H1 (cell line): ENCODE data around the gene MAGEA9B. TPM values are rescaled to one million over a fixed set of nuclear protein-coding genes. Genes with fewer than 3 reads are reported as not detected.

Source experiments
- CTCF ChIA-PET: fragments of 300-600 bp; sonication (Branson Sonifier 250); formaldehyde crosslinking; loops from one replicate; lab custom pipeline; 2021; ENCODE audit not compliant: partially characterized antibody; lab: Charles Lee
- POLR2A ChIA-PET: fragments of 300-600 bp; sonication (Branson Sonifier 250); formaldehyde crosslinking; loops from one replicate; lab custom pipeline; 2021; ENCODE audit warnings: inconsistent platforms; ENCODE audit not compliant: partially characterized antibody; lab: Charles Lee
- DNase-seq, 2 experiments: peaks; one replicate each; pipeline versions ENCODE4 v3.0.0 to v3.0.0-alpha.2; 2010 to 2022; ENCODE audit warnings: low spot score in 2 of 2, low read depth in 1 of 2, mixed read lengths in 1 of 2
- FAIRE-seq: peaks from 2 replicates; lab custom pipeline; 2011; peaks lifted over from hg19 to GRCh38; lab: Jason Lieb, UNC
- H2AFZ ChIP-seq: 2 replicates; pipeline ENCODE4 v1.8.1; 2012; ENCODE audit warnings: low read length, inconsistent platforms
- H2AK5ac ChIP-seq: 2 replicates; pipeline ENCODE4 v1.6.1; 2013; ENCODE audit warnings: low read depth, low read length
- H2BK120ac ChIP-seq: replicated peaks from 2 replicates; pipeline ENCODE3; 2013; ENCODE audit warnings: low read depth, low read length, inconsistent platforms
- H2BK12ac ChIP-seq: 2 replicates; pipeline ENCODE4 v1.6.1; 2013; ENCODE audit warnings: low read depth, low read length
- H2BK15ac ChIP-seq: 2 replicates; pipeline ENCODE4 v1.6.1; 2013; ENCODE audit warnings: low read length
- H2BK20ac ChIP-seq: 2 replicates; pipeline ENCODE4 v1.6.1; 2013; ENCODE audit warnings: low read length
- H2BK5ac ChIP-seq: 2 replicates; pipeline ENCODE4 v1.6.1; 2013; ENCODE audit warnings: low read depth, low read length
- H3K14ac ChIP-seq: 2 replicates; pipeline ENCODE4 v1.6.1; 2013; ENCODE audit warnings: inconsistent platforms; ENCODE audit not compliant: insufficient read length
- H3K18ac ChIP-seq: 2 replicates; pipeline ENCODE4 v1.6.1; 2013; ENCODE audit warnings: low read length; ENCODE audit errors: extremely low read depth
- H3K23ac ChIP-seq: 2 replicates; pipeline ENCODE4 v1.6.1; 2013; ENCODE audit warnings: inconsistent platforms; ENCODE audit not compliant: insufficient read length
- H3K23me2 ChIP-seq: 2 replicates; pipeline ENCODE4 v1.6.1; 2013; ENCODE audit warnings: low read depth, low read length
- H3K27ac ChIP-seq: 2 replicates; pipeline ENCODE4 v1.6.1; 2011; ENCODE audit warnings: low read depth, low read length, inconsistent platforms
- H3K27me3 ChIP-seq, 4 experiments: replicated peaks in 1 of 4; 1 replicate in 1 of 4; 2 replicates in 3 of 4; pipeline versions ENCODE4 v1.6.1 to v1.8.1; 2011 to 2013; ENCODE audit warnings: low read length in 3 of 4, mild to moderate bottlenecking in 3 of 4, inconsistent platforms in 2 of 4, mixed read lengths in 2 of 4, moderate library complexity in 1 of 4; ENCODE audit not compliant: control insufficient read depth in 3 of 4, insufficient read depth in 3 of 4; ENCODE audit errors: extremely low read depth in 1 of 4
- H3K36me3 ChIP-seq, 4 experiments: 2 replicates each; pipeline versions ENCODE4 v1.6.1 to v1.8.1; 2011 to 2013; ENCODE audit warnings: mild to moderate bottlenecking in 4 of 4, low read length in 3 of 4, moderate library complexity in 2 of 4, control low read depth in 1 of 4, inconsistent platforms in 1 of 4; ENCODE audit not compliant: insufficient read depth in 4 of 4, control insufficient read depth in 2 of 4
- H3K4ac ChIP-seq: replicated peaks from 2 replicates; pipeline ENCODE3; 2013; ENCODE audit warnings: low read length, low read depth, mixed read lengths, inconsistent platforms; ENCODE audit not compliant: insufficient read length
- H3K4me1 ChIP-seq, 4 experiments: replicated peaks in 1 of 4; 1 replicate in 1 of 4; 2 replicates in 3 of 4; pipeline versions ENCODE4 v1.6.1 to v1.8.1; 2011 to 2013; ENCODE audit warnings: low read length in 3 of 4, inconsistent platforms in 2 of 4, mixed read lengths in 1 of 4; ENCODE audit not compliant: insufficient read depth in 4 of 4, control insufficient read depth in 3 of 4
- H3K4me2 ChIP-seq, 2 experiments: 2 replicates each; pipeline versions ENCODE4 v1.6.1 to v1.8.1; 2011 to 2013; ENCODE audit warnings: low read depth in 2 of 2, low read length in 2 of 2, control low read depth in 1 of 2, inconsistent platforms in 1 of 2, mild to moderate bottlenecking in 1 of 2; ENCODE audit not compliant: insufficient read depth in 1 of 2
- H3K4me3 ChIP-seq, 4 experiments: fragments of 200-600, 300-600 bp in 1 of 4; sonication (generic), shearing (Covaris generic), sonication (Bioruptor Twin) in 1 of 4; 2 replicates each; pipeline versions ENCODE4 v1.5.1 to v1.8.1; 2011 to 2016; ENCODE audit warnings: low read length in 4 of 4, low read depth in 3 of 4, control low read depth in 2 of 4, inconsistent platforms in 2 of 4, mild to moderate bottlenecking in 2 of 4, mixed read lengths in 1 of 4, moderate library complexity in 1 of 4; ENCODE audit not compliant: insufficient read depth in 2 of 4; ENCODE audit errors: extremely low read depth in 1 of 4
- H3K56ac ChIP-seq: replicated peaks from 2 replicates; pipeline ENCODE3; 2013; ENCODE audit warnings: low read depth, mild to moderate bottlenecking, mixed read lengths, low read length, inconsistent platforms; ENCODE audit not compliant: insufficient read length
- H3K79me1 ChIP-seq: 2 replicates; pipeline ENCODE4 v1.6.1; 2013; ENCODE audit warnings: low read depth, low read length, control low read depth
- H3K79me2 ChIP-seq, 2 experiments: 2 replicates each; pipeline versions ENCODE4 v1.6.1 to v1.8.1; 2012 to 2013; ENCODE audit warnings: low read length in 2 of 2, mild to moderate bottlenecking in 2 of 2, inconsistent platforms in 1 of 2; ENCODE audit not compliant: insufficient read depth in 2 of 2, control insufficient read depth in 1 of 2
- H3K9ac ChIP-seq, 4 experiments: replicated peaks in 1 of 4; 1 replicate in 1 of 4; 2 replicates in 3 of 4; pipeline versions ENCODE4 v1.6.1 to v1.8.1; 2011 to 2013; ENCODE audit warnings: low read depth in 3 of 4, low read length in 3 of 4, control low read depth in 2 of 4, mild to moderate bottlenecking in 2 of 4, moderate library complexity in 2 of 4, inconsistent platforms in 1 of 4; ENCODE audit errors: extremely low read depth in 1 of 4
- H3K9me3 ChIP-seq, 2 experiments: 2 replicates each; pipeline versions ENCODE4 v1.6.1 to v1.8.1; 2012 to 2013; ENCODE audit warnings: mild to moderate bottlenecking in 2 of 2, moderate library complexity in 2 of 2, control low read depth in 1 of 2, inconsistent platforms in 1 of 2, low read depth in 1 of 2, low read length in 1 of 2, mixed read lengths in 1 of 2; ENCODE audit not compliant: insufficient read depth in 2 of 2
- H4K20me1 ChIP-seq, 2 experiments: replicated peaks in 1 of 2; 2 replicates each; pipeline versions ENCODE3 to v1.8.1; 2011 to 2013; ENCODE audit warnings: inconsistent platforms in 2 of 2, low read length in 2 of 2, mild to moderate bottlenecking in 1 of 2; ENCODE audit not compliant: insufficient read depth in 2 of 2, control insufficient read depth in 1 of 2
- H4K5ac ChIP-seq: 2 replicates; pipeline ENCODE4 v1.6.1; 2013; ENCODE audit warnings: low read length, low read depth, mixed read lengths, inconsistent platforms; ENCODE audit not compliant: insufficient read length
- H4K8ac ChIP-seq: 2 replicates; pipeline ENCODE4 v1.8.0; 2013; ENCODE audit warnings: mild to moderate bottlenecking, moderate library complexity, low read length, inconsistent platforms; ENCODE audit not compliant: insufficient read depth; ENCODE audit errors: extremely low read depth
- H4K91ac ChIP-seq: replicated peaks from 2 replicates; pipeline ENCODE3; 2013; ENCODE audit warnings: low read length, mixed read lengths, inconsistent platforms; ENCODE audit not compliant: insufficient read length
- ASH2L ChIP-seq: fragments of 200-600, 300-600 bp; sonication (generic); IDR thresholded peaks from one replicate; pipeline ENCODE4 v1.7.1; 2017; ENCODE audit warnings: low read length
- CREB1 ChIP-seq: IDR thresholded peaks from 2 replicates; pipeline ENCODE4 v1.6.1; 2012; ENCODE audit warnings: inconsistent platforms
- GTF2F1 ChIP-seq: IDR thresholded peaks from 2 replicates; pipeline ENCODE4 v1.6.1; 2012; ENCODE audit warnings: low read depth, low read length, improper control_type of control experiment, borderline replicate concordance
- KDM4A ChIP-seq: IDR thresholded peaks from one replicate; pipeline ENCODE4 v1.7.1; 2012; ENCODE audit warnings: low read depth, mild to moderate bottlenecking, moderate library complexity, low read length, inconsistent platforms; ENCODE audit not compliant: severe bottlenecking
- PHF8 ChIP-seq: fragments of 200-600 bp; sonication (generic); conservative IDR thresholded peaks from 2 replicates; pipeline ENCODE4 v1.7.1; 2012; ENCODE audit warnings: low read depth, mild to moderate bottlenecking, inconsistent platforms, low read length, moderate library complexity
- RAD21 ChIP-seq, 2 experiments: IDR thresholded peaks in 1 of 2; conservative IDR thresholded peaks in 1 of 2; 2 replicates each; pipeline ENCODE4 v1.6.1; 2011; ENCODE audit warnings: low read depth in 2 of 2, low read length in 2 of 2, improper control_type of control experiment in 1 of 2, inconsistent platforms in 1 of 2, mild to moderate bottlenecking in 1 of 2, moderate library complexity in 1 of 2
- RXRA ChIP-seq: IDR thresholded peaks from 2 replicates; pipeline ENCODE4 v1.6.1; 2011; ENCODE audit warnings: low read depth, mild to moderate bottlenecking, low read length, moderate library complexity; ENCODE audit not compliant: insufficient read depth
- SAP30 ChIP-seq: fragments of 300-600 bp; sonication (generic); IDR thresholded peaks from 2 replicates; pipeline ENCODE4 v1.7.1; 2012; ENCODE audit warnings: low read length, moderate library complexity, mild to moderate bottlenecking, inconsistent platforms; ENCODE audit not compliant: insufficient read depth, insufficient replicate concordance
- SIN3A ChIP-seq, 2 experiments: IDR thresholded peaks in 1 of 2; conservative IDR thresholded peaks in 1 of 2; 2 replicates each; pipeline ENCODE4 v1.6.1; 2011 to 2012; ENCODE audit warnings: low read length in 2 of 2, improper control_type of control experiment in 1 of 2, low read depth in 1 of 2, mild to moderate bottlenecking in 1 of 2
- TCF12 ChIP-seq: IDR thresholded peaks from 2 replicates; pipeline ENCODE4 v1.6.1; 2011; ENCODE audit warnings: low read depth, mild to moderate bottlenecking, low read length
- WGBS, 2 experiments: shearing (Covaris generic) in 1 of 2; methylation state at CpG; one replicate each; pipeline versions ENCODE4 v1.1.6 to v1.1.7; 2013 to 2015; ENCODE audit warnings: low lambda C conversion rate in 2 of 2, mixed read lengths in 2 of 2, inconsistent platforms in 1 of 2, low coverage in 1 of 2, missing lambda C conversion rate in 1 of 2; ENCODE audit not compliant: insufficient replicate concordance in 2 of 2, insufficient coverage in 1 of 2, insufficient read length in 1 of 2; ENCODE audit errors: extremely low coverage in 1 of 2, missing lambda C conversion rate in 1 of 2; 5-methylcytosine and 5-hydroxymethylcytosine counted together
- polyA plus RNA-seq, 7 experiments: library from polyadenylated mRNA; depleted of rRNA in 3 of 7; stranded (reverse) in 5 of 7; unstranded in 2 of 7; fragments of >200 nt in 5 of 7; fragments of 200-250 nt in 2 of 7; gene quantifications; 1 replicate in 5 of 7; 2 replicates in 1 of 7; 4 replicates in 1 of 7; pipeline versions ENCODE4 v1.2.1 to v1.2.3, GENCODE V29; 2011 to 2013; ENCODE audit warnings: missing spikeins in 2 of 7, mixed read lengths in 2 of 7
- total RNA-seq: library from RNA; stranded (reverse); fragmentation: NEBNext Ultra II Directional; extraction: Animal tissue kit (Norgen Biotek cat#: 25700); gene quantifications from 2 replicates; pipeline ENCODE4 v1.2.1, GENCODE V29; 2021

MAGEA9B gene
- total and polyA plus RNA-seq, 2 of the 8 experiments (the other 6 are each of a cell fraction or from before 2014, with no cell fraction given): 0.06 TPM; not detected in 1

- Histone ChIP-seq H3K4me2 (peak within 1 kb of the TSS; percentile 89 to 94), H3K4ac (no peak within 1 kb of the TSS), H2BK5ac (no peak within 1 kb of the TSS), H3K23me2 (peaks cover 9% of the 10 kb centered on the region; the same call in 1 of the 2 replicates), H3K27me3 (no peaks in the 10 kb centered on the region; a peak in 1 of 7 replicates), H3K4me3 (peak within 1 kb of the TSS; percentile 56 to 71 (median 60)), H3K23ac (no peak within 1 kb of the TSS), H2BK120ac (no peak within 1 kb of the TSS), H3K79me1 (no peaks in the 10 kb centered on the region), H2BK15ac (0 out of 2 replicates have a peak within 1 kb of the TSS, but pooled peaks have one; percentile 10), H3K18ac (no peak within 1 kb of the TSS; the same call in 1 of the 2 replicates), H4K20me1 (no peaks in the 10 kb centered on the region), H3K79me2 (no peaks in the 10 kb centered on the region), H3K27ac (no peak within 1 kb of the TSS; the same call in 1 of the 2 replicates), H2BK20ac (no peak within 1 kb of the TSS), H4K5ac (peak within 1 kb of the TSS; percentile 7), H3K36me3 (no peaks in the 10 kb centered on the region), H4K8ac (peak within 1 kb of the TSS; percentile 68), H2AK5ac (no peak within 1 kb of the TSS), H3K56ac (no peak within 1 kb of the TSS), H2BK12ac (no peak within 1 kb of the TSS), H3K14ac (no peak within 1 kb of the TSS), H2AFZ (peak within 1 kb of the TSS; percentile 81), H3K9me3 (no peaks in the 10 kb centered on the region), H3K9ac (peak within 1 kb of the TSS in 2 of 4 experiments; percentile 13 to 37; a peak in 2 of 7 replicates), H3K4me1 (peaks cover 0 to 7% (median 4%) of the 10 kb centered on the region in 4 experiments; a peak in 3 of 7 replicates), H4K91ac (peak within 1 kb of the TSS; percentile 74)
- peak; percentile 87 for FAIRE-seq
- CTCF ChIA-PET: interaction anchor here (1.1 to 1.9 kb wide), 3 partner anchors 12 to 28 kb away, joined by 3 to 11 read pairs (median 5); no protein-coding TSS in a partner anchor
- DNase-seq: peak in 1 of 2 experiments; percentile 46
- POLR2A ChIA-PET: no interaction called here
- 2% methylated on average over 35 of the region's 71 CpGs; no CpG with 5 or more reads in 1 of the 2 experiments for WGBS, 2 experiments
- TF ChIP-seq PHF8 (peak; percentile 28; the same call in 1 of the 2 replicates), RXRA (no peak), CREB1 (peak; percentile 75), KDM4A (peak; percentile 48), TCF12 (no peak), ASH2L (peak; percentile 42), SIN3A (conservative IDR thresholded peaks at IDR 0.05 in 1 of 2, IDR thresholded peaks at IDR 0.05 in 1 of 2; ENCODE audit: low read depth in 1 of 2, low read length in 2 of 2) (0 out of 4 replicates have a peak, but pooled peaks of 1 of the 2 experiments have one; percentile 67), SAP30 (peak; percentile 72), RAD21 (IDR thresholded peaks at IDR 0.05 in 1 of 2, conservative IDR thresholded peaks at IDR 0.05 in 1 of 2; ENCODE audit: low read depth in 2 of 2, low read length in 2 of 2) (no peak), GTF2F1 (no peak)
Observed at GRCh38 chrX:149540621-149541520, 46.4 kb downstream of the MAGEA9B start, which contains the start of gene EOLA1. TSS of gene EOLA1 (plus strand) at chrX:149541012. CDS start at chrX:149545631, 4,619 bp downstream.
